ENCODE measurements around the gene ELL2.

Gene ELL2

DNA sequence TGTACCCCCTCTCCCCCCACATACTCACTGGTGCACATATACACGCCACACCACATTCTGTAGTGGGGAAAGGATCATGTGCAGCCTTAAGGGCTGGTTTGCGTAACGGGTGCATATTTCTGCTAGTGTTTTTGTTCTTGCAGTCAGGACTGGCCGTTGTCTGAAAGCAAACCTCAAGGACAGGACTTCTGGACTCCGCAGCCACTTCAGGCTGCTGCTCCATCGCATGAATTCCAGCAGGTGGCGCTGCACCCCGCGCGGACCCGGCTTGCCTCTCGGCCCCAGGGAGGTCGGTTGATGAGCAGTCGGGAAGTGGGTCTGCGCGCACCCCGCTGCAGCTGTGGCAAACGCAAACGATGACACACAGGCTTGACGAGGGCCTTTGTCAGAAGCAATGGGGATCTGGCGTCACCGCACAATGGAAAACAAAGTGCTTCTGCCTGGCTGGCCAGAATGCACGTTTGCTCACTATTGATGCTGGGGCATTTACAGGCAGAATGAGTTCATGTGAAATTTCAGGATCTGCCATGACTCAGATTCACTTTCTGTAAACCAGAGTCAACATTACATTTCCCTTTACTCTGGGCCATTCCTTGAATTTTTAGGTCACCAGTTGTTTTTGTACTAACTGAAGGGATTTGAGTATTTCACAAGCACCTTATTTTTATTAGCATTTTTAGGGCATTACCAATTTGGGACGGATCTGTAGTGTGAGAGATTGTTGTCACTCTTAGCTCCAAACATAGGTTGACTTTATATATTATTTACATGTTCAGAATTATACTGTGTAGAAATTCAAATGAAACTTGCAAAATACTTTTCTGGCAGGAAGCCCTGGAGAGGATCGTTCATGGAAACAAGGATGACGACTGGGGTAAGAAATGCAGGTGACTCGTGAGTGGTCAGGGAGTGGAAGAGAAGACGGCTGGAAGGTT lies 102.7 kb downstream of the ELL2 start:
- H3K23ac ChIP-seq (ENCODE audit: low read depth, low read length, poor library complexity) = no peak overlapping the region
- no peak overlapping the region for H2BK15ac ChIP-seq (ENCODE audit: low read length)
- H3K9ac ChIP-seq (ENCODE audit: low read depth, low read length, poor library complexity) = no peak overlapping the region
- no peak overlapping the region for H3K4me3 ChIP-seq (ENCODE audit: low read length in 2 of 2)
- H3K4ac ChIP-seq (ENCODE audit: low read length) = no peak overlapping the region
- WGBS, 2 donors (ENCODE audit: extremely low coverage in 2 of 2, insufficient read length in 2 of 2, insufficient replicate concordance in 1 of 2) = no CpG with 5 or more reads among the region's 28 CpGs
- H2AK5ac ChIP-seq (ENCODE audit: low read depth, low read length) = no peak overlapping the region
- no peak overlapping the region for H2BK12ac ChIP-seq (ENCODE audit: low read length)
- H3K9me3 ChIP-seq (replicated peaks in 1 of 2; ENCODE audit: control insufficient read depth in 2 of 2, insufficient read depth in 1 of 2, low read depth in 1 of 2, low read length in 2 of 2) = peaks cover 0 to 4% of the 10 kb centered on the region in 2 donors
- no peaks in the 10 kb centered on the region for H3K36me3 ChIP-seq (replicated peaks in 1 of 2; ENCODE audit: control insufficient read depth in 2 of 2, insufficient read depth in 2 of 2, low read length in 2 of 2)
- no peaks in the 10 kb centered on the region for H3K27me3 ChIP-seq (ENCODE audit: control insufficient read depth in 3 of 3, insufficient read depth in 3 of 3, low read depth in 1 of 3, low read length in 3 of 3)
- no peak overlapping the region for H4K8ac ChIP-seq (ENCODE audit: low read depth, low read length)
- no peaks in the 10 kb centered on the region for H3K79me1 ChIP-seq (ENCODE audit: low read depth, low read length)
- H3K27ac ChIP-seq (replicated peaks; ENCODE audit: low read length) = no peak overlapping the region
- no peak overlapping the region for H2BK5ac ChIP-seq (ENCODE audit: low read length)
- peak overlapping the region; percentile 67 for H2AFZ ChIP-seq (ENCODE audit: low read length)
- peak; percentile 92 for DNase-seq (ENCODE audit: low spot score)
- H3K14ac ChIP-seq (ENCODE audit: low read length) = no peak overlapping the region
- H4K91ac ChIP-seq (ENCODE audit: low read depth, low read length, poor library complexity) = no peak overlapping the region
- no peak overlapping the region for H3K4me2 ChIP-seq (ENCODE audit: insufficient read depth, low read length, poor library complexity, severe bottlenecking)
- H3K18ac ChIP-seq (ENCODE audit: low read length) = no peak overlapping the region
- no peak overlapping the region for H2BK120ac ChIP-seq (ENCODE audit: low read depth, low read length)
- H3K4me1 ChIP-seq (ENCODE audit: control insufficient read depth in 2 of 2, insufficient read depth in 1 of 2, low read depth in 1 of 2, low read length in 2 of 2) = peaks cover 23 to 31% of the 10 kb centered on the region in 2 donors

GRCh38 chr5:95858023-95858461 lies 103.6 kb downstream of the ELL2 start:
- Histone ChIP-seq H2BK5ac (ENCODE audit: low read length) (no peak overlapping the region), H3K9me3 (replicated peaks in 1 of 2; ENCODE audit: control insufficient read depth in 2 of 2, insufficient read depth in 1 of 2, low read depth in 1 of 2, low read length in 2 of 2) (peaks cover 0 to 4% of the 10 kb centered on the region in 2 donors), H3K4ac (ENCODE audit: low read length) (no peak overlapping the region), H4K8ac (ENCODE audit: low read depth, low read length) (no peak overlapping the region), H3K27me3 (ENCODE audit: control insufficient read depth in 3 of 3, insufficient read depth in 3 of 3, low read depth in 1 of 3, low read length in 3 of 3) (no peaks in the 10 kb centered on the region), H3K36me3 (replicated peaks in 1 of 2; ENCODE audit: control insufficient read depth in 2 of 2, insufficient read depth in 2 of 2, low read length in 2 of 2) (no peaks in the 10 kb centered on the region), H2AK5ac (ENCODE audit: low read depth, low read length) (no peak overlapping the region), H3K9ac (ENCODE audit: low read depth, low read length, poor library complexity) (no peak overlapping the region), H2BK120ac (ENCODE audit: low read depth, low read length) (no peak overlapping the region), H2AFZ (ENCODE audit: low read length) (peak overlapping the region; percentile 67), H3K79me1 (ENCODE audit: low read depth, low read length) (no peaks in the 10 kb centered on the region), H3K4me1 (ENCODE audit: control insufficient read depth in 2 of 2, insufficient read depth in 1 of 2, low read depth in 1 of 2, low read length in 2 of 2) (peaks cover 22 to 26% of the 10 kb centered on the region in 2 donors), H3K18ac (ENCODE audit: low read length) (no peak overlapping the region), H3K23ac (ENCODE audit: low read depth, low read length, poor library complexity) (no peak overlapping the region), H3K4me3 (ENCODE audit: low read length in 2 of 2) (no peak overlapping the region), H3K14ac (ENCODE audit: low read length) (no peak overlapping the region), H2BK15ac (ENCODE audit: low read length) (no peak overlapping the region), H3K27ac (replicated peaks; ENCODE audit: low read length) (no peak overlapping the region), H3K4me2 (ENCODE audit: insufficient read depth, low read length, poor library complexity, severe bottlenecking) (no peak overlapping the region), H2BK12ac (ENCODE audit: low read length) (no peak overlapping the region), H4K91ac (ENCODE audit: low read depth, low read length, poor library complexity) (no peak overlapping the region)
- DNase-seq (ENCODE audit: low spot score) = no peak
- no CpG with 5 or more reads among the region's 8 CpGs for WGBS, 2 donors (ENCODE audit: extremely low coverage in 2 of 2, insufficient read length in 2 of 2, insufficient replicate concordance in 1 of 2)

DNA sequence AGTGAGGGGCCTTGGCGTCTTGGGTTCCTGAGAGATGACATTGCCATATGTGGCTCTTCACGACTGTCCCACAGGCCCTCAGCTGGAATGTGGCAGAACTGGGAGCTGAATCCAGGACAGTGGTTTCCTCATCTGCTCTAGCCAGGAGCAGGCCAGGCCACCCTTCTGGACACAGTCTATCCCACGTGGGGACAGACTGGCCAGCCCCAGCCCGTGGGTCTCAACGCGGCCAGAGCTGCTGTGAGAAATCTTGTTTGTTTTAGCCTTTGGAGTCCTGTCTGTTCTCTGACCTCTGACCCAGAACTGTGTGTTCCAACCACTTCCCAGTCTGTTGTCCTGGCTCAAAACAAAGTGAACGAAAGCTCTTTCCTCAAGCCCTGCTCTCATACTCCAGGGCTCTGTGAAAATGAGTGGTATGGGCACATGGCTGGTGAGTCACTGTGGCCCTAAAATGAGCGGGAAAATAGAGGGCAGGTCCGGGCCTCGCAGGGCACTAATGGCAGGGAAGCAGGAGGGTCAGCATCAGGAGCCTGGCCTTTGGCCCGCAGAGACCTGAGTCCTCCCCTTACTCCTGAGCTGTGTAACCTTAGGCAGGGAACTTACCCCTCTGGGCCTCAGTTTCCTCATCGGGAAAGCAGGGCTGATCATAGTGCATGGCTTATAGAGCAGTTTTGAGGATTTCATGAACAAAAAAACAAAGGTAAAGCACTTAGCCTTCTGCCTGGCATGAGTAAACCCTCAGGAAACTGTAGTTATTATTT lies 104.3 kb downstream of the ELL2 start:
- Histone ChIP-seq H4K91ac (ENCODE audit: low read depth, low read length, poor library complexity) (no peak overlapping the region), H2AK5ac (ENCODE audit: low read depth, low read length) (no peak overlapping the region), H2BK12ac (ENCODE audit: low read length) (no peak overlapping the region), H3K4me1 (ENCODE audit: control insufficient read depth in 2 of 2, insufficient read depth in 1 of 2, low read depth in 1 of 2, low read length in 2 of 2) (peaks cover 20 to 24% of the 10 kb centered on the region in 2 donors), H3K23ac (ENCODE audit: low read depth, low read length, poor library complexity) (no peak overlapping the region), H3K27ac (replicated peaks; ENCODE audit: low read length) (peak overlapping the region; percentile 10), H3K79me1 (ENCODE audit: low read depth, low read length) (no peaks in the 10 kb centered on the region), H3K27me3 (ENCODE audit: control insufficient read depth in 3 of 3, insufficient read depth in 3 of 3, low read depth in 1 of 3, low read length in 3 of 3) (no peaks in the 10 kb centered on the region), H3K9me3 (replicated peaks in 1 of 2; ENCODE audit: control insufficient read depth in 2 of 2, insufficient read depth in 1 of 2, low read depth in 1 of 2, low read length in 2 of 2) (peaks cover 0 to 4% of the 10 kb centered on the region in 2 donors), H3K9ac (ENCODE audit: low read depth, low read length, poor library complexity) (no peak overlapping the region), H3K4me3 (ENCODE audit: low read length in 2 of 2) (no peak overlapping the region), H2BK120ac (ENCODE audit: low read depth, low read length) (no peak overlapping the region), H4K8ac (ENCODE audit: low read depth, low read length) (no peak overlapping the region), H2BK15ac (ENCODE audit: low read length) (peak overlapping the region; percentile 3), H3K4ac (ENCODE audit: low read length) (no peak overlapping the region), H3K14ac (ENCODE audit: low read length) (no peak overlapping the region), H2AFZ (ENCODE audit: low read length) (peak overlapping the region; percentile 6), H3K18ac (ENCODE audit: low read length) (peak overlapping the region; percentile 44), H2BK5ac (ENCODE audit: low read length) (no peak overlapping the region), H3K4me2 (ENCODE audit: insufficient read depth, low read length, poor library complexity, severe bottlenecking) (no peak overlapping the region), H3K36me3 (replicated peaks in 1 of 2; ENCODE audit: control insufficient read depth in 2 of 2, insufficient read depth in 2 of 2, low read length in 2 of 2) (no peaks in the 10 kb centered on the region)
- no peak for DNase-seq (ENCODE audit: low spot score)
- no CpG with 5 or more reads among the region's 12 CpGs for WGBS, 2 donors (ENCODE audit: extremely low coverage in 2 of 2, insufficient read length in 2 of 2, insufficient replicate concordance in 1 of 2)

GRCh38 chr5:95856501-95856981 lies 105.1 kb downstream of the ELL2 start:
- no peak overlapping the region for H3K27ac ChIP-seq (replicated peaks; ENCODE audit: low read length)
- H3K9me3 ChIP-seq (replicated peaks in 1 of 2; ENCODE audit: control insufficient read depth in 2 of 2, insufficient read depth in 1 of 2, low read depth in 1 of 2, low read length in 2 of 2) = peaks cover 0 to under 1% of the 10 kb centered on the region in 2 donors
- no peak overlapping the region for H4K91ac ChIP-seq (ENCODE audit: low read depth, low read length, poor library complexity)
- no peaks in the 10 kb centered on the region for H3K36me3 ChIP-seq (replicated peaks in 1 of 2; ENCODE audit: control insufficient read depth in 2 of 2, insufficient read depth in 2 of 2, low read length in 2 of 2)
- no peak overlapping the region for H2BK15ac ChIP-seq (ENCODE audit: low read length)
- no peak overlapping the region for H3K9ac ChIP-seq (ENCODE audit: low read depth, low read length, poor library complexity)
- H3K4me3 ChIP-seq (ENCODE audit: low read length in 2 of 2) = no peak overlapping the region
- H2BK120ac ChIP-seq (ENCODE audit: low read depth, low read length) = no peak overlapping the region
- no peak overlapping the region for H2AK5ac ChIP-seq (ENCODE audit: low read depth, low read length)
- H3K4ac ChIP-seq (ENCODE audit: low read length) = no peak overlapping the region
- no peaks in the 10 kb centered on the region for H3K79me1 ChIP-seq (ENCODE audit: low read depth, low read length)
- H2BK12ac ChIP-seq (ENCODE audit: low read length) = no peak overlapping the region
- no CpG with 5 or more reads among the region's 7 CpGs for WGBS, 2 donors (ENCODE audit: extremely low coverage in 2 of 2, insufficient read length in 2 of 2, insufficient replicate concordance in 1 of 2)
- H3K4me1 ChIP-seq (ENCODE audit: control insufficient read depth in 2 of 2, insufficient read depth in 1 of 2, low read depth in 1 of 2, low read length in 2 of 2) = peaks cover 20 to 24% of the 10 kb centered on the region in 2 donors
- no peak overlapping the region for H3K18ac ChIP-seq (ENCODE audit: low read length)
- no peak for DNase-seq (ENCODE audit: low spot score)
- no peak overlapping the region for H4K8ac ChIP-seq (ENCODE audit: low read depth, low read length)
- H3K23ac ChIP-seq (ENCODE audit: low read depth, low read length, poor library complexity) = no peak overlapping the region
- no peaks in the 10 kb centered on the region for H3K27me3 ChIP-seq (ENCODE audit: control insufficient read depth in 3 of 3, insufficient read depth in 3 of 3, low read depth in 1 of 3, low read length in 3 of 3)
- H2BK5ac ChIP-seq (ENCODE audit: low read length) = no peak overlapping the region
- no peak overlapping the region for H3K4me2 ChIP-seq (ENCODE audit: insufficient read depth, low read length, poor library complexity, severe bottlenecking)
- no peak overlapping the region for H3K14ac ChIP-seq (ENCODE audit: low read length)
- H2AFZ ChIP-seq (ENCODE audit: low read length) = no peak overlapping the region
